WTC11 (cell line): Measurements from ENCODE around the gene RNF149. TPM values are rescaled to one million over a fixed set of nuclear protein-coding genes. Genes with fewer than 3 reads are reported as not detected.

ENCODE experiments used
- ATAC-seq: fragments of 200-7000 bp; cut with Tn5 transposase; 2 replicates; pipeline ENCODE4 v1.10.0; 2021; ENCODE audit warnings: mild to moderate bottlenecking, moderate library complexity
- CTCF ChIA-PET: fragments of 300-600 bp; sonication (Branson Sonifier 250); formaldehyde crosslinking; loops from one replicate; lab custom pipeline; 2021; ENCODE audit warnings: antibody characterized with exemption; lab: Charles Lee
- POLR2A ChIA-PET: fragments of 350-600 bp; sonication (Branson Sonifier 250); formaldehyde crosslinking; loops from one replicate; lab custom pipeline; 2021; ENCODE audit warnings: antibody characterized with exemption; lab: Charles Lee
- DNase-seq: peaks from one replicate; pipeline ENCODE4 v3.0.0; 2021; ENCODE audit warnings: low spot score
- H3K27ac Mint-ChIP-seq: 2 replicates; pipeline ENCODE4 v1.8.0; 2021; ENCODE audit warnings: mixed read lengths
- H3K27me3 Mint-ChIP-seq: 2 replicates; pipeline ENCODE4 v1.8.0; 2021; ENCODE audit warnings: low read depth, mild to moderate bottlenecking, moderate library complexity, mixed read lengths
- H3K36me3 Mint-ChIP-seq: 2 replicates; pipeline ENCODE4 v1.8.0; 2021; ENCODE audit warnings: mixed read lengths
- H3K4me1 Mint-ChIP-seq: 2 replicates; pipeline ENCODE4 v1.8.0; 2022; ENCODE audit warnings: mixed read lengths
- H3K4me3 Mint-ChIP-seq: 2 replicates; pipeline ENCODE4 v1.8.0; 2021; ENCODE audit warnings: mild to moderate bottlenecking, moderate library complexity, mixed read lengths
- H3K9me3 Mint-ChIP-seq: 2 replicates; pipeline ENCODE4 v1.8.0; 2021; ENCODE audit warnings: mixed read lengths
- ESRRA ChIP-seq: sonication (generic); formaldehyde crosslinking; IDR thresholded peaks from 2 replicates; pipeline ENCODE4 v1.8.1; 2022; ENCODE audit warnings: mild to moderate bottlenecking, missing genetic modification reagents, borderline replicate concordance
- GABPB1 ChIP-seq: sonication (generic); formaldehyde crosslinking; IDR thresholded peaks from 2 replicates; pipeline ENCODE4 v1.8.1; 2023; ENCODE audit warnings: mild to moderate bottlenecking, missing genetic modification reagents
- HMGA2 ChIP-seq: fragments of 250-450 bp; sonication (Bioruptor Pico); IDR thresholded peaks from 2 replicates; pipeline ENCODE4 v1.4.0; 2021; ENCODE audit warnings: mild to moderate bottlenecking, moderate library complexity
- IRF2 ChIP-seq: sonication (generic); formaldehyde crosslinking; IDR thresholded peaks from 2 replicates; pipeline ENCODE4 v1.8.0; 2022; ENCODE audit warnings: low read depth, missing genetic modification reagents, borderline replicate concordance
- JUN ChIP-seq: sonication (generic); formaldehyde crosslinking; IDR thresholded peaks from 2 replicates; pipeline ENCODE4 v1.8.0; 2023; ENCODE audit warnings: mild to moderate bottlenecking, missing genetic modification reagents
- KAT7 ChIP-seq: sonication (generic); formaldehyde crosslinking; IDR thresholded peaks from 2 replicates; pipeline ENCODE4 v1.8.1; 2023; ENCODE audit warnings: missing genetic modification reagents, mild to moderate bottlenecking, borderline replicate concordance
- NFATC4 ChIP-seq: fragments of 250-450 bp; sonication (Bioruptor Pico); IDR thresholded peaks from 2 replicates; pipeline ENCODE4 v1.9.0; 2021; ENCODE audit warnings: mild to moderate bottlenecking
- OVOL2 ChIP-seq: fragments of 250-450 bp; sonication (Bioruptor Pico); IDR thresholded peaks from 2 replicates; pipeline ENCODE4 v1.9.0; 2021; ENCODE audit warnings: mild to moderate bottlenecking, borderline replicate concordance
- RELA ChIP-seq: sonication (generic); formaldehyde crosslinking; IDR thresholded peaks from 2 replicates; pipeline ENCODE4 v1.8.1; 2022; ENCODE audit warnings: missing genetic modification reagents, mild to moderate bottlenecking, borderline replicate concordance
- RORB ChIP-seq: fragments of 250-450 bp; sonication (Bioruptor Pico); IDR thresholded peaks from 2 replicates; pipeline ENCODE4 v1.9.0; 2021; ENCODE audit warnings: mild to moderate bottlenecking
- SMAD4 ChIP-seq: sonication (generic); formaldehyde crosslinking; IDR thresholded peaks from 2 replicates; pipeline ENCODE4 v1.8.0; 2022; ENCODE audit warnings: mild to moderate bottlenecking, missing genetic modification reagents
- ZNF396 ChIP-seq: fragments of 250-450 bp; sonication (Bioruptor Pico); IDR thresholded peaks from 2 replicates; pipeline ENCODE4 v1.8.0; 2021; ENCODE audit warnings: mild to moderate bottlenecking, moderate library complexity, borderline replicate concordance
- total RNA-seq: library from RNA; stranded (reverse); gene quantifications from 3 replicates; pipeline ENCODE4 v1.2.3, GENCODE V29; 2021
- TF ChIP-seq, protein P1 (sequence below): sonication (generic); formaldehyde crosslinking; IDR thresholded peaks from 2 replicates; pipeline ENCODE4 v1.8.1; 2022; ENCODE audit warnings: mild to moderate bottlenecking, missing genetic modification reagents, moderate library complexity, borderline replicate concordance
- TF ChIP-seq, protein P2 (sequence below): sonication (generic); formaldehyde crosslinking; IDR thresholded peaks from 2 replicates; pipeline ENCODE4 v1.8.1; 2023; ENCODE audit warnings: mild to moderate bottlenecking, missing genetic modification reagents, moderate library complexity
- TF ChIP-seq, protein P3 (sequence below): fragments of 250-450 bp; sonication (Bioruptor Pico); IDR thresholded peaks from 2 replicates; pipeline ENCODE4 v1.8.0; 2021; ENCODE audit warnings: mild to moderate bottlenecking
- TF ChIP-seq, protein P4 (sequence below): sonication (generic); formaldehyde crosslinking; IDR thresholded peaks from 2 replicates; pipeline ENCODE4 v1.8.1; 2023; ENCODE audit warnings: mild to moderate bottlenecking, missing genetic modification reagents, borderline replicate concordance
- TF ChIP-seq, protein P5 (sequence below): fragments of 250-450 bp; sonication (Bioruptor Pico); conservative IDR thresholded peaks from 2 replicates; pipeline ENCODE4 v1.9.0; 2021; ENCODE audit warnings: mild to moderate bottlenecking
- TF ChIP-seq, protein P6 (sequence below): sonication (generic); formaldehyde crosslinking; IDR thresholded peaks from 2 replicates; pipeline ENCODE4 v1.8.0; 2023; ENCODE audit warnings: mild to moderate bottlenecking, missing genetic modification reagents
- TF ChIP-seq, protein P7 (sequence below): sonication (generic); formaldehyde crosslinking; IDR thresholded peaks from 2 replicates; pipeline ENCODE4 v1.8.0; 2023; ENCODE audit warnings: missing genetic modification reagents, mild to moderate bottlenecking, borderline replicate concordance

Gene RNF149
- total RNA-seq, 1 experiment from 2014 or later: 25.6 TPM

DNA sequence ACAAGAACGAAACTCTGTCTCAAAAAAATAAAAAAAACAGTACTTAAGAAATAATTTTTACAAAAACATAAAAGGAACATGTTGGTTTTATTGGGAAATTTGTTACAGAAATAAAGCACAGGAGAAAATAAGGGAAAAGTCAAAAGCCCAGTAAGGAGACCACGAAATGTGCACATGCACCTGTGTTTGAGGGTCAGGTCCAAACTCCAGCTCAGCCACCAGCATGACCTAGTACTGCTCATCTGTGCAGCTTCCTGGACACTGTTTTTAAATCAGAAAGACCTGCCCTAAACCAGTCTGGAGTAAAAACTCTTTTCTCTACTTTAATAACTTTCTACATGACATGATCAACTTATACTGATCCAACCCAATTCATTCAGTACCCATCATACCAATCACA lies 21.2 kb downstream of the RNF149 start:
- Mint-ChIP-seq H3K27me3 (no peaks in the 10 kb centered on the region), H3K4me1 (no peaks in the 10 kb centered on the region), H3K27ac (no peak overlapping the region), H3K36me3 (peaks cover 55% of the 10 kb centered on the region), H3K9me3 (no peaks in the 10 kb centered on the region), H3K4me3 (no peak overlapping the region)
- TF ChIP-seq, protein P1, sequence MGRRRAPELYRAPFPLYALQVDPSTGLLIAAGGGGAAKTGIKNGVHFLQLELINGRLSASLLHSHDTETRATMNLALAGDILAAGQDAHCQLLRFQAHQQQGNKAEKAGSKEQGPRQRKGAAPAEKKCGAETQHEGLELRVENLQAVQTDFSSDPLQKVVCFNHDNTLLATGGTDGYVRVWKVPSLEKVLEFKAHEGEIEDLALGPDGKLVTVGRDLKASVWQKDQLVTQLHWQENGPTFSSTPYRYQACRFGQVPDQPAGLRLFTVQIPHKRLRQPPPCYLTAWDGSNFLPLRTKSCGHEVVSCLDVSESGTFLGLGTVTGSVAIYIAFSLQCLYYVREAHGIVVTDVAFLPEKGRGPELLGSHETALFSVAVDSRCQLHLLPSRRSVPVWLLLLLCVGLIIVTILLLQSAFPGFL (CRISPR knock-in tag): no peak
- TF ChIP-seq OVOL2 (CRISPR knock-in tag) (no peak), ESRRA (CRISPR knock-in tag) (no peak), HMGA2 (CRISPR knock-in tag) (no peak), ZNF396 (CRISPR knock-in tag) (no peak), KAT7 (CRISPR knock-in tag) (no peak), JUN (no peak)
- TF ChIP-seq, protein P2, sequence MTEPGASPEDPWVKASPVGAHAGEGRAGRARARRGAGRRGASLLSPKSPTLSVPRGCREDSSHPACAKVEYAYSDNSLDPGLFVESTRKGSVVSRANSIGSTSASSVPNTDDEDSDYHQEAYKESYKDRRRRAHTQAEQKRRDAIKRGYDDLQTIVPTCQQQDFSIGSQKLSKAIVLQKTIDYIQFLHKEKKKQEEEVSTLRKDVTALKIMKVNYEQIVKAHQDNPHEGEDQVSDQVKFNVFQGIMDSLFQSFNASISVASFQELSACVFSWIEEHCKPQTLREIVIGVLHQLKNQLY (CRISPR knock-in tag): no peak
- TF ChIP-seq, protein P3, sequence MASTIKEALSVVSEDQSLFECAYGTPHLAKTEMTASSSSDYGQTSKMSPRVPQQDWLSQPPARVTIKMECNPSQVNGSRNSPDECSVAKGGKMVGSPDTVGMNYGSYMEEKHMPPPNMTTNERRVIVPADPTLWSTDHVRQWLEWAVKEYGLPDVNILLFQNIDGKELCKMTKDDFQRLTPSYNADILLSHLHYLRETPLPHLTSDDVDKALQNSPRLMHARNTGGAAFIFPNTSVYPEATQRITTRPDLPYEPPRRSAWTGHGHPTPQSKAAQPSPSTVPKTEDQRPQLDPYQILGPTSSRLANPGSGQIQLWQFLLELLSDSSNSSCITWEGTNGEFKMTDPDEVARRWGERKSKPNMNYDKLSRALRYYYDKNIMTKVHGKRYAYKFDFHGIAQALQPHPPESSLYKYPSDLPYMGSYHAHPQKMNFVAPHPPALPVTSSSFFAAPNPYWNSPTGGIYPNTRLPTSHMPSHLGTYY (CRISPR knock-in tag): no peak
- ChIA-PET CTCF (no interaction called here), POLR2A (no interaction called here)
- no peak for ATAC-seq
- DNase-seq: no peak

DNA sequence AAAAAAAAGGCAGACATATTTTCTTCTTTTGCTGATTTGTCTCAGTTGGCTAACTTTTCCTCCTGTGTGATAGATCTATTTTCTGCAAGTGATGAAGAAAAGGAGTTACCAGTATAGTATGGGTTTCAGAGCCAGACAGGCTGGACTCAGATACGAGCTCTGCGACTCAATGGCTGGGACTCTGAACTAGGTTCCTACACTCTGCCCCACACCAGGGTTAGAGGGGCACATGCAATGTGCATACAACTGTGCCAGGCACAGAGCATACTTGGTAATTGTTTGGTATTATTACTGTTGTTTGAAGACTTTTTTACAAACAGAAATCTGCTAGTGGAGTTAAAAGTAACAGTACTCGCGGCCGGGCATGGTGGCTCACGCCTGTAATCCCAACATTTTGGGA lies 21.8 kb downstream of the RNF149 start:
- ChIA-PET POLR2A (no interaction called here), CTCF (no interaction called here)
- no peaks in the 10 kb centered on the region for H3K9me3 Mint-ChIP-seq
- DNase-seq (no peak), ATAC-seq (no peak)
- no peaks in the 10 kb centered on the region for H3K4me1 Mint-ChIP-seq
- H3K27me3 Mint-ChIP-seq: no peaks in the 10 kb centered on the region
- no peak overlapping the region for H3K27ac Mint-ChIP-seq
- H3K4me3 Mint-ChIP-seq: no peak overlapping the region
- peaks cover 58% of the 10 kb centered on the region for H3K36me3 Mint-ChIP-seq
- TF ChIP-seq GABPB1 (CRISPR knock-in tag) (no peak), JUN (no peak), RORB (CRISPR knock-in tag) (no peak), SMAD4 (CRISPR knock-in tag) (no peak), NFATC4 (no peak), RELA (CRISPR knock-in tag) (no peak), IRF2 (CRISPR knock-in tag) (no peak)
- TF ChIP-seq, protein P4, sequence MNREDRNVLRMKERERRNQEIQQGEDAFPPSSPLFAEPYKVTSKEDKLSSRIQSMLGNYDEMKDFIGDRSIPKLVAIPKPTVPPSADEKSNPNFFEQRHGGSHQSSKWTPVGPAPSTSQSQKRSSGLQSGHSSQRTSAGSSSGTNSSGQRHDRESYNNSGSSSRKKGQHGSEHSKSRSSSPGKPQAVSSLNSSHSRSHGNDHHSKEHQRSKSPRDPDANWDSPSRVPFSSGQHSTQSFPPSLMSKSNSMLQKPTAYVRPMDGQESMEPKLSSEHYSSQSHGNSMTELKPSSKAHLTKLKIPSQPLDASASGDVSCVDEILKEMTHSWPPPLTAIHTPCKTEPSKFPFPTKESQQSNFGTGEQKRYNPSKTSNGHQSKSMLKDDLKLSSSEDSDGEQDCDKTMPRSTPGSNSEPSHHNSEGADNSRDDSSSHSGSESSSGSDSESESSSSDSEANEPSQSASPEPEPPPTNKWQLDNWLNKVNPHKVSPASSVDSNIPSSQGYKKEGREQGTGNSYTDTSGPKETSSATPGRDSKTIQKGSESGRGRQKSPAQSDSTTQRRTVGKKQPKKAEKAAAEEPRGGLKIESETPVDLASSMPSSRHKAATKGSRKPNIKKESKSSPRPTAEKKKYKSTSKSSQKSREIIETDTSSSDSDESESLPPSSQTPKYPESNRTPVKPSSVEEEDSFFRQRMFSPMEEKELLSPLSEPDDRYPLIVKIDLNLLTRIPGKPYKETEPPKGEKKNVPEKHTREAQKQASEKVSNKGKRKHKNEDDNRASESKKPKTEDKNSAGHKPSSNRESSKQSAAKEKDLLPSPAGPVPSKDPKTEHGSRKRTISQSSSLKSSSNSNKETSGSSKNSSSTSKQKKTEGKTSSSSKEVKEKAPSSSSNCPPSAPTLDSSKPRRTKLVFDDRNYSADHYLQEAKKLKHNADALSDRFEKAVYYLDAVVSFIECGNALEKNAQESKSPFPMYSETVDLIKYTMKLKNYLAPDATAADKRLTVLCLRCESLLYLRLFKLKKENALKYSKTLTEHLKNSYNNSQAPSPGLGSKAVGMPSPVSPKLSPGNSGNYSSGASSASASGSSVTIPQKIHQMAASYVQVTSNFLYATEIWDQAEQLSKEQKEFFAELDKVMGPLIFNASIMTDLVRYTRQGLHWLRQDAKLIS (CRISPR knock-in tag): no peak
- TF ChIP-seq, protein P5, sequence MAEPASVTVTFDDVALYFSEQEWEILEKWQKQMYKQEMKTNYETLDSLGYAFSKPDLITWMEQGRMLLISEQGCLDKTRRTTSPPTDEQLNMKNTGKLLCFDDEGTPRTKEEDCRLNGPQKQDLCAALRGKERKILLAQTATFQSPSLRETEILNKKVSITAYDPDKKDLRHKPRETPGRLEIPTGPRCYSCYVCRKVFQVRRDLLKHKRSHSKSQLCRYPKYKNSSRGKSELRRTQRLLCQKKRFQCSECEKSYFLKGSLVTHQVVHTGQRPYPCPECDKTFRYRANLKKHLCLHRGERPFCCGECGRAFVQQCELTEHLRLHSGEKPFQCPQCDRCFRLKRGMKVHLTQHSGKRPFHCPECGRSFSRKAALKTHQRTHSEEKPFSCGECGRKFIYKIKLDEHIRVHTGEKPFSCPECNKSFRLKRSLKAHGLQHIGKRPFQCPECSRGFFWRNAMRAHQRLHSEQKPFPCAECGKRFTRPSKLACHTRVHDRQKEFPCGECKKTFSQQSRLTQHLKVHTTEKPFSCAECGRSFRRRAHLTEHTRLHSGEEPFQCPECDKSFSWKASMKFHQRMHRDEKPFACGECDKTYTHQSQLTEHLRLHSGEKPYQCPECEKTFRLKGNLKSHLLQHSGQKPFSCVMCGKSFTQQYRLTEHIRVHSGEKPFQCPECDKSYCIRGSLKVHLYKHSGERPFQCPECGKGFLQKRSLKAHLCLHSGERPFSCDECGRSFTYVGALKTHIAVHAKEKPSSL: no peak
- TF ChIP-seq, protein P6, sequence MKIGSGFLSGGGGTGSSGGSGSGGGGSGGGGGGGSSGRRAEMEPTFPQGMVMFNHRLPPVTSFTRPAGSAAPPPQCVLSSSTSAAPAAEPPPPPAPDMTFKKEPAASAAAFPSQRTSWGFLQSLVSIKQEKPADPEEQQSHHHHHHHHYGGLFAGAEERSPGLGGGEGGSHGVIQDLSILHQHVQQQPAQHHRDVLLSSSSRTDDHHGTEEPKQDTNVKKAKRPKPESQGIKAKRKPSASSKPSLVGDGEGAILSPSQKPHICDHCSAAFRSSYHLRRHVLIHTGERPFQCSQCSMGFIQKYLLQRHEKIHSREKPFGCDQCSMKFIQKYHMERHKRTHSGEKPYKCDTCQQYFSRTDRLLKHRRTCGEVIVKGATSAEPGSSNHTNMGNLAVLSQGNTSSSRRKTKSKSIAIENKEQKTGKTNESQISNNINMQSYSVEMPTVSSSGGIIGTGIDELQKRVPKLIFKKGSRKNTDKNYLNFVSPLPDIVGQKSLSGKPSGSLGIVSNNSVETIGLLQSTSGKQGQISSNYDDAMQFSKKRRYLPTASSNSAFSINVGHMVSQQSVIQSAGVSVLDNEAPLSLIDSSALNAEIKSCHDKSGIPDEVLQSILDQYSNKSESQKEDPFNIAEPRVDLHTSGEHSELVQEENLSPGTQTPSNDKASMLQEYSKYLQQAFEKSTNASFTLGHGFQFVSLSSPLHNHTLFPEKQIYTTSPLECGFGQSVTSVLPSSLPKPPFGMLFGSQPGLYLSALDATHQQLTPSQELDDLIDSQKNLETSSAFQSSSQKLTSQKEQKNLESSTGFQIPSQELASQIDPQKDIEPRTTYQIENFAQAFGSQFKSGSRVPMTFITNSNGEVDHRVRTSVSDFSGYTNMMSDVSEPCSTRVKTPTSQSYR (CRISPR knock-in tag): no peak
- TF ChIP-seq, protein P7, sequence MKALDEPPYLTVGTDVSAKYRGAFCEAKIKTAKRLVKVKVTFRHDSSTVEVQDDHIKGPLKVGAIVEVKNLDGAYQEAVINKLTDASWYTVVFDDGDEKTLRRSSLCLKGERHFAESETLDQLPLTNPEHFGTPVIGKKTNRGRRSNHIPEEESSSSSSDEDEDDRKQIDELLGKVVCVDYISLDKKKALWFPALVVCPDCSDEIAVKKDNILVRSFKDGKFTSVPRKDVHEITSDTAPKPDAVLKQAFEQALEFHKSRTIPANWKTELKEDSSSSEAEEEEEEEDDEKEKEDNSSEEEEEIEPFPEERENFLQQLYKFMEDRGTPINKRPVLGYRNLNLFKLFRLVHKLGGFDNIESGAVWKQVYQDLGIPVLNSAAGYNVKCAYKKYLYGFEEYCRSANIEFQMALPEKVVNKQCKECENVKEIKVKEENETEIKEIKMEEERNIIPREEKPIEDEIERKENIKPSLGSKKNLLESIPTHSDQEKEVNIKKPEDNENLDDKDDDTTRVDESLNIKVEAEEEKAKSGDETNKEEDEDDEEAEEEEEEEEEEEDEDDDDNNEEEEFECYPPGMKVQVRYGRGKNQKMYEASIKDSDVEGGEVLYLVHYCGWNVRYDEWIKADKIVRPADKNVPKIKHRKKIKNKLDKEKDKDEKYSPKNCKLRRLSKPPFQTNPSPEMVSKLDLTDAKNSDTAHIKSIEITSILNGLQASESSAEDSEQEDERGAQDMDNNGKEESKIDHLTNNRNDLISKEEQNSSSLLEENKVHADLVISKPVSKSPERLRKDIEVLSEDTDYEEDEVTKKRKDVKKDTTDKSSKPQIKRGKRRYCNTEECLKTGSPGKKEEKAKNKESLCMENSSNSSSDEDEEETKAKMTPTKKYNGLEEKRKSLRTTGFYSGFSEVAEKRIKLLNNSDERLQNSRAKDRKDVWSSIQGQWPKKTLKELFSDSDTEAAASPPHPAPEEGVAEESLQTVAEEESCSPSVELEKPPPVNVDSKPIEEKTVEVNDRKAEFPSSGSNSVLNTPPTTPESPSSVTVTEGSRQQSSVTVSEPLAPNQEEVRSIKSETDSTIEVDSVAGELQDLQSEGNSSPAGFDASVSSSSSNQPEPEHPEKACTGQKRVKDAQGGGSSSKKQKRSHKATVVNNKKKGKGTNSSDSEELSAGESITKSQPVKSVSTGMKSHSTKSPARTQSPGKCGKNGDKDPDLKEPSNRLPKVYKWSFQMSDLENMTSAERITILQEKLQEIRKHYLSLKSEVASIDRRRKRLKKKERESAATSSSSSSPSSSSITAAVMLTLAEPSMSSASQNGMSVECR (CRISPR knock-in tag): no peak
